Astrocyte (in vitro differentiated cells and primary cell): ENCODE measurements around the gene SYNDIG1L. TPM values are rescaled to one million over a fixed set of nuclear protein-coding genes. Genes with fewer than 3 reads are reported as not detected.

Experiments used
- DNase-seq: peaks from one replicate; pipeline ENCODE4 v3.0.0-alpha.2; 2010; ENCODE audit warnings: low read depth
- FAIRE-seq: peaks from 2 replicates; lab custom pipeline; 2011; peaks lifted over from hg19 to GRCh38; lab: Jason Lieb, UNC
- H2AFZ ChIP-seq: 2 replicates; pipeline ENCODE4 v1.6.0; 2012; ENCODE audit warnings: low read depth, low read length, inconsistent platforms
- H3K27ac ChIP-seq: 2 replicates; pipeline ENCODE4 v1.5.1; 2011; ENCODE audit warnings: low read depth, low read length, inconsistent platforms
- H3K27me3 ChIP-seq: 2 replicates; pipeline ENCODE4 v1.6.0; 2011; ENCODE audit warnings: low read length, inconsistent platforms; ENCODE audit not compliant: insufficient read depth
- H3K36me3 ChIP-seq: 2 replicates; pipeline ENCODE4 v1.5.1; 2011; ENCODE audit warnings: low read length, inconsistent platforms; ENCODE audit not compliant: insufficient read depth
- H3K4me1 ChIP-seq: 2 replicates; pipeline ENCODE4 v1.5.1; 2011; ENCODE audit warnings: low read length, inconsistent platforms; ENCODE audit not compliant: insufficient read depth
- H3K4me2 ChIP-seq: 2 replicates; pipeline ENCODE4 v1.6.0; 2012; ENCODE audit warnings: low read length, inconsistent platforms
- H3K4me3 ChIP-seq: 2 replicates; pipeline ENCODE4 v1.5.1; 2011; ENCODE audit warnings: low read depth, mild to moderate bottlenecking, low read length, inconsistent platforms; ENCODE audit not compliant: insufficient read depth
- H3K79me2 ChIP-seq: 2 replicates; pipeline ENCODE4 v1.6.0; 2012; ENCODE audit warnings: mild to moderate bottlenecking, low read length, inconsistent platforms; ENCODE audit not compliant: insufficient read depth
- H3K9ac ChIP-seq: 2 replicates; pipeline ENCODE4 v1.6.0; 2012; ENCODE audit warnings: mild to moderate bottlenecking, low read length, inconsistent platforms
- H3K9me3 ChIP-seq: 2 replicates; pipeline ENCODE4 v1.5.1; 2012; ENCODE audit warnings: low read depth, mild to moderate bottlenecking, low read length, inconsistent platforms; ENCODE audit not compliant: insufficient read depth
- H4K20me1 ChIP-seq: 2 replicates; pipeline ENCODE4 v1.6.0; 2012; ENCODE audit warnings: low read length, inconsistent platforms; ENCODE audit not compliant: insufficient read depth
- H3K27ac Mint-ChIP-seq: one replicate; pipeline ENCODE4 v1.8.0; 2021; ENCODE audit warnings: mild to moderate bottlenecking, mixed read lengths; ENCODE audit not compliant: unreplicated experiment
- H3K27me3 Mint-ChIP-seq: one replicate; pipeline ENCODE4 v1.8.0; 2021; ENCODE audit warnings: low read depth, mixed read lengths; ENCODE audit not compliant: unreplicated experiment
- H3K36me3 Mint-ChIP-seq: one replicate; pipeline ENCODE4 v1.8.0; 2021; ENCODE audit warnings: low read depth, mixed read lengths; ENCODE audit not compliant: unreplicated experiment
- H3K4me1 Mint-ChIP-seq: one replicate; pipeline ENCODE4 v1.8.0; 2021; ENCODE audit warnings: low read depth, mixed read lengths; ENCODE audit not compliant: unreplicated experiment
- H3K4me3 Mint-ChIP-seq: one replicate; pipeline ENCODE4 v1.8.0; 2021; ENCODE audit warnings: mild to moderate bottlenecking, moderate library complexity, mixed read lengths; ENCODE audit not compliant: unreplicated experiment
- H3K9me3 Mint-ChIP-seq: one replicate; pipeline ENCODE4 v1.8.0; 2021; ENCODE audit warnings: mild to moderate bottlenecking, mixed read lengths; ENCODE audit not compliant: unreplicated experiment
- EZH2 ChIP-seq: IDR thresholded peaks from 2 replicates; pipeline ENCODE4 v1.6.1; 2012; ENCODE audit warnings: mild to moderate bottlenecking, low read length, inconsistent platforms; ENCODE audit not compliant: insufficient read depth
- total RNA-seq: library from RNA; stranded (reverse); gene quantifications from 2 replicates; pipeline ENCODE4 v1.2.1, GENCODE V29; 2021
- TF ChIP-seq, protein P1 (sequence below): IDR thresholded peaks from 2 replicates; pipeline ENCODE4 v1.5.1; 2011; ENCODE audit warnings: low read depth, mild to moderate bottlenecking, inconsistent platforms, low read length, moderate library complexity; ENCODE audit not compliant: insufficient read depth

SYNDIG1L gene
- total RNA-seq, 1 donor from 2014 or later = not detected

DNA sequence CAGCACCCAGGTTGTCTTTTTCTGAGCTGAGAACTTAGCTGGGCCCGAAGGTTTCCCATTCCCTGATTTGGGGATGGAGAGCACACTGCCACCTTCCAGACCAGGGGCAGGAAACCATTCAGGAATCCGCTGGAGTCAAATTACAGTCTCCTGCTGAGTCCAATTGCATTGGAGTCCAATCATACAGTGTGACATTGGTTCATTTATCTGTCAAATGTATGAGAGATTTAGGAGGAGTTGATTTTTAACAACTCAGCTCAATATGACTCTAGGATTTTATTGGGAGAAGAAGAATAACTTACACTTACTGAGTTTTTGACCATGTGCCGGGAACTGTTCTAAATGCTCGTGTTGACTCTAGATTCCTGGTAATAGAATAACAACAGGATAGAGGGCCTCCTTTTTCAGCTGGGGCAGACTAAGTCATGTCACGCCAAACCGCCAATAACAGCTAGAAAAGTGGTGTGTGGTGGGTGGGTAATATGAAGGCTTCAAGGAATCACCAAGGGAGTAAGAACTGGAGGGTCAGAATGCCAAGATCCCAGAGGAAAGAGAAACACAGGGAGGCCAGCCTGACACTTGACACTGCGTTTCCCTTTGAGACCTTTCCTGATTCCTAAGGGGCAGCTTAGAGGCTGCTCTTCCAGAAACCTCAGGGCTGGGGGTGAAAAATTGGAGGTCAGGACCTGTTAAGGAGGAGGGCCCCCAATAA lies 11.5 kb downstream of the SYNDIG1L start:
- H3K4me3 Mint-ChIP-seq = no peak overlapping the region
- Histone ChIP-seq H3K4me2 (no peak overlapping the region), H3K79me2 (no peaks in the 10 kb centered on the region), H3K4me1 (no peaks in the 10 kb centered on the region), H4K20me1 (no peaks in the 10 kb centered on the region), H3K9ac (no peak overlapping the region), H3K36me3 (no peaks in the 10 kb centered on the region), H3K27ac (no peak overlapping the region), H3K27me3 (peaks cover 47% of the 10 kb centered on the region), H2AFZ (no peak overlapping the region), H3K9me3 (no peaks in the 10 kb centered on the region), H3K4me3 (no peak overlapping the region)
- no peak for FAIRE-seq
- no peak for DNase-seq
- TF ChIP-seq, protein P1, sequence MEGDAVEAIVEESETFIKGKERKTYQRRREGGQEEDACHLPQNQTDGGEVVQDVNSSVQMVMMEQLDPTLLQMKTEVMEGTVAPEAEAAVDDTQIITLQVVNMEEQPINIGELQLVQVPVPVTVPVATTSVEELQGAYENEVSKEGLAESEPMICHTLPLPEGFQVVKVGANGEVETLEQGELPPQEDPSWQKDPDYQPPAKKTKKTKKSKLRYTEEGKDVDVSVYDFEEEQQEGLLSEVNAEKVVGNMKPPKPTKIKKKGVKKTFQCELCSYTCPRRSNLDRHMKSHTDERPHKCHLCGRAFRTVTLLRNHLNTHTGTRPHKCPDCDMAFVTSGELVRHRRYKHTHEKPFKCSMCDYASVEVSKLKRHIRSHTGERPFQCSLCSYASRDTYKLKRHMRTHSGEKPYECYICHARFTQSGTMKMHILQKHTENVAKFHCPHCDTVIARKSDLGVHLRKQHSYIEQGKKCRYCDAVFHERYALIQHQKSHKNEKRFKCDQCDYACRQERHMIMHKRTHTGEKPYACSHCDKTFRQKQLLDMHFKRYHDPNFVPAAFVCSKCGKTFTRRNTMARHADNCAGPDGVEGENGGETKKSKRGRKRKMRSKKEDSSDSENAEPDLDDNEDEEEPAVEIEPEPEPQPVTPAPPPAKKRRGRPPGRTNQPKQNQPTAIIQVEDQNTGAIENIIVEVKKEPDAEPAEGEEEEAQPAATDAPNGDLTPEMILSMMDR = no peak
- TF ChIP-seq EZH2 = no peak
- no peaks in the 10 kb centered on the region for H3K9me3 Mint-ChIP-seq
- H3K36me3 Mint-ChIP-seq = no peaks in the 10 kb centered on the region
- H3K4me1 Mint-ChIP-seq = peaks cover 15% of the 10 kb centered on the region
- no peak overlapping the region for H3K27ac Mint-ChIP-seq
- peaks cover 13% of the 10 kb centered on the region for H3K27me3 Mint-ChIP-seq

DNA sequence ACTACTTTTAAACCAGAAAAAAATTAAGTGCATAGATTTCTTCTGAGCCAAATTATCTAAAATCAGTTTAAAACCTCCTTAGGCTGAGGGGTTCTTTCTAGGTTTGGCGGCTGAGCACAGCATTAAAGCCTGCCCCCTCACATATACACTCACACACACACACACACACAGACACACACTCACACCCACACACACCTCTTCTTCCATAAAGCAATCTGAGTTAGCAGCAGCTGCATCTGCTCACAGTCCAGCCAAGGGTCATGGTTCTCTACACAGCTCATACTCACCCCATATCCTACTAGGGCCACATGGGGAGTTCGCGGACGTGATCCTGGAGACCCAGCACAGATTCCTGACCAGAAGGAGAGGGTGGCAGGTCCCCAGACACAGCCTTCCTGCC lies 12.4 kb downstream of the SYNDIG1L start:
- no peak overlapping the region for H3K4me2 ChIP-seq
- H3K27me3 ChIP-seq = peaks cover 37% of the 10 kb centered on the region
- no peaks in the 10 kb centered on the region for H3K36me3 ChIP-seq
- H3K27ac ChIP-seq = no peak overlapping the region
- H3K9ac ChIP-seq = no peak overlapping the region
- H4K20me1 ChIP-seq = no peaks in the 10 kb centered on the region
- no peak for DNase-seq
- Mint-ChIP-seq H3K36me3 (no peaks in the 10 kb centered on the region), H3K27ac (no peak overlapping the region), H3K9me3 (no peaks in the 10 kb centered on the region), H3K4me1 (peaks cover 15% of the 10 kb centered on the region), H3K27me3 (peaks cover 13% of the 10 kb centered on the region), H3K4me3 (no peak overlapping the region)
- TF ChIP-seq, protein P1 = no peak
- no peak for TF ChIP-seq EZH2
- H3K4me3 ChIP-seq = no peak overlapping the region
- no peak overlapping the region for H2AFZ ChIP-seq
- no peaks in the 10 kb centered on the region for H3K79me2 ChIP-seq
- no peaks in the 10 kb centered on the region for H3K4me1 ChIP-seq
- no peaks in the 10 kb centered on the region for H3K9me3 ChIP-seq
- FAIRE-seq = no peak

DNA sequence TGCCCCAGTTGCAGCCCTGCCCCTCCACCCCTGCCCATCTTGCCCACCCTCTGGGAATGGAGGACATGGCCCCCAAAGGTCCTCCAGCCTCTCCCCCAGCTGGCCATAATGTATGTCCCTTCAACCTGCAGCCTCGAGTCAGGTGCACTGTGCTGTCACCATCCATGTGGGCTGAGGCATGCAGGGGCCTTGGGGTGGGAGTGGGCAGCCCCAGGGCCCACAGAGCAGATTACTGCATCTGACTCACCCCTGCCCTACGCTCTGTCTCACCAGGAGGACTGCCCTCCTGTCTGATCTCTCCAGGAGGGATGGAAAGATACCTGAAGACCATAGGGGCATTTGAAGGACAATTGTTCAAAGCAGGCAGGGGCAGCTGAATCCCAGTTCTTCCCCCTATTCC lies 13.3 kb downstream of the SYNDIG1L start:
- TF ChIP-seq, protein P1 = no peak
- no peak for TF ChIP-seq EZH2
- Histone ChIP-seq H3K79me2 (no peaks in the 10 kb centered on the region), H3K27ac (no peak overlapping the region), H3K4me1 (no peaks in the 10 kb centered on the region), H4K20me1 (no peaks in the 10 kb centered on the region), H3K4me2 (no peak overlapping the region), H3K9ac (no peak overlapping the region), H3K9me3 (no peaks in the 10 kb centered on the region), H3K36me3 (no peaks in the 10 kb centered on the region), H2AFZ (no peak overlapping the region), H3K4me3 (no peak overlapping the region), H3K27me3 (peaks cover 32% of the 10 kb centered on the region)
- Mint-ChIP-seq H3K9me3 (no peaks in the 10 kb centered on the region), H3K4me1 (peaks cover 15% of the 10 kb centered on the region), H3K27me3 (peaks cover 14% of the 10 kb centered on the region), H3K27ac (peak overlapping the region; percentile 26), H3K36me3 (no peaks in the 10 kb centered on the region), H3K4me3 (no peak overlapping the region)
- DNase-seq (no peak), FAIRE-seq (no peak)
